Measurements from ENCODE around the gene VPS8.
"Not testable (repeated sequence)": the region's sequence is repeated elsewhere in the genome, so short reads cannot be mapped to it uniquely, and the experiment has no call there.

VPS8 gene

DNA sequence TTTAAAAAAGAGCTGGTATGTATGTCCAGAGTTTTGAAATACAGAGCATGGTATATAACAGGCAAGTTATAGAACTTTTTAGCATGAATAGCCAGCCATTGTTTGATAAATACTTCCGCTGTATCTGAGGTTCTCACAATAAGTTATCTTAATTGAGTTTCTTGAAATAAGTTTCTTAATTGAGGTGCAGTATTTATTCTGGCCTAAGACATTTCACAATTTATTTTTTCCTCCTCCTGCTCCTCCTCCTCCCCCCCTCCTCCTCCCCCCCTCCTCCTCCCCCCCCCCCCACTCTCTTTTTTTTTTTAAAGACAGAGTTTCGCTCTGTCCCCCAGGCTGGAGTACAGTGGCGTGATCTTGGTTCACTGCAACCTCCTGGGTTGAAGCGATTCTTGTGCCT lies 83.4 kb downstream of the VPS8 start:
- in situ Hi-C loops (cut with MboI; ENCODE audit: low pct_unique_long_range_greater_than_20kb, low sequenced_read_pairs) = loop anchor here (25.0 kb wide), 1 partner anchor 292 kb away; no protein-coding TSS in a partner anchor
- no peak for DNase-seq

DNA sequence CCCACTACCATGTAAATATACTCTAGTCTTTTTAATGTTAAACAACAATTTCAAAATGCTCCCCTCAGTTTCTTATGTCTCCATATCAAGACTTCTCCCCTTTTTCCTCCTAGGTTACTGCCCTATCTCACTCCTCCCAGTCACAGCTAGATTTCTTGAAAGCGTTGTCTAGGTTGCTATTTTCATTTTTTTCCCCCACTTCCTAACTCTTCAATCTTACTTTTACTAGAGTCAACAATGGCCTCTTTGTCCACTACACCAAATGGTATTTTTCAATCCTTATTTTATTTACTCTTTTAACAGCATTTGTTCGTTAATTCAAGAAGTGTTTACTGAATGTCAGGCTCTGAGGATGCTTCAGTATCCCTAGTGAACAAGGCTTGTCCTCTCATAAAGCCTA lies 84.4 kb downstream of the VPS8 start:
- DNase-seq = no peak
- in situ Hi-C loops (cut with MboI; ENCODE audit: low pct_unique_long_range_greater_than_20kb, low sequenced_read_pairs) = loop anchor here (25.0 kb wide), 1 partner anchor 291 kb away; no protein-coding TSS in a partner anchor

DNA sequence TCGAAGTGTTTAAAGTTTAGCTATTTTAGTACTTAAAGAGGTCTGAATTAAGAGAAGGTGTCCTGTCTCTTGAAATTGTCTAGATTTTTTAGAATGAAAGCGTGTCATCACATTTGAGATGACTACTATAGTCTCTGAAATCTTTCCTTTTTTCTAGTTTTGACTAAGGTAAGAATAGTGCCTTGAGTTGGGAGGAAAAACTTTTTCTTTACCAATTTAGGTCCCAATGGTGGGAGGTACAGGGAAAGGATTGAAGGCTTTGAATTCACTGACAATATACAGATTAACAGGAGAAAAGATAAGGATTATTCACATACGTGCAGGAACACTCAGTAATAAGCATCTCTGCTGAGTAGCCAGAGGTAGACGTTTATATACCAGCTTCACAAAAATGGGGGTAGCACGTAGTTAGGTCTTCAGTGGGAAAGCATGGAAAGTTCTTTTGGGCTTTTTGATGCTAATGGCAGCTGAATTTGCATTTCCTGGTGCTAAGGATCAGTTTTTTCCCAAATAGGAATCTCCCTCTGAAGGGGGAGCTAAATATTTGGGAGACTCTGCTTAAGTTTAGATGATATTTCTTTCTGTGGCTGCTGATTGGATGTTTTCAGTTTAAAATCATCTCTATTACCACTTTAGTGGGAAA lies 88.1 kb downstream of the VPS8 start:
- in situ Hi-C loops (cut with MboI; ENCODE audit: low pct_unique_long_range_greater_than_20kb, low sequenced_read_pairs) = loop anchor here (25.0 kb wide), 1 partner anchor 287 kb away; no protein-coding TSS in a partner anchor
- no peak for DNase-seq

DNA sequence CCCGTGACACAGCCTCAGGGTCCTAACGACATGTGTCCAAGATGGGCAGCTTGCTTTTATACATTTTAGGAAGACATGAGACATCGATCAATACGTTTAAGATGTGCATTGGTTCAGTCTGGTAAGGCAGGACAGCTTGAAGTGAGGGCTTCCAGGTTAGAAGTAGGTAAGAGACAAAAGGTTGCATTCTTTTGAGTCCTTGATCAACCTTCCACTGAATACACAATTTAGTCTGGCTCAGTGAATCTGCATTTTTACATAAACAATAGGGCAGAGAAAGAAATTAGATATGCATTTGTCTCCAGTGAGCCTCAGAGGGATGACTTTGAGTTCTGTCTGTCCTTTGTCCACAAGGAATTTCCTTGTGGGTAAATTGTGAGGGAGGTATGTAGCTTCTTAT lies 95.1 kb downstream of the VPS8 start:
- DNase-seq; in situ Hi-C loops (cut with MboI; ENCODE audit: low pct_unique_long_range_greater_than_20kb, low sequenced_read_pairs): not testable (repeated sequence)

DNA sequence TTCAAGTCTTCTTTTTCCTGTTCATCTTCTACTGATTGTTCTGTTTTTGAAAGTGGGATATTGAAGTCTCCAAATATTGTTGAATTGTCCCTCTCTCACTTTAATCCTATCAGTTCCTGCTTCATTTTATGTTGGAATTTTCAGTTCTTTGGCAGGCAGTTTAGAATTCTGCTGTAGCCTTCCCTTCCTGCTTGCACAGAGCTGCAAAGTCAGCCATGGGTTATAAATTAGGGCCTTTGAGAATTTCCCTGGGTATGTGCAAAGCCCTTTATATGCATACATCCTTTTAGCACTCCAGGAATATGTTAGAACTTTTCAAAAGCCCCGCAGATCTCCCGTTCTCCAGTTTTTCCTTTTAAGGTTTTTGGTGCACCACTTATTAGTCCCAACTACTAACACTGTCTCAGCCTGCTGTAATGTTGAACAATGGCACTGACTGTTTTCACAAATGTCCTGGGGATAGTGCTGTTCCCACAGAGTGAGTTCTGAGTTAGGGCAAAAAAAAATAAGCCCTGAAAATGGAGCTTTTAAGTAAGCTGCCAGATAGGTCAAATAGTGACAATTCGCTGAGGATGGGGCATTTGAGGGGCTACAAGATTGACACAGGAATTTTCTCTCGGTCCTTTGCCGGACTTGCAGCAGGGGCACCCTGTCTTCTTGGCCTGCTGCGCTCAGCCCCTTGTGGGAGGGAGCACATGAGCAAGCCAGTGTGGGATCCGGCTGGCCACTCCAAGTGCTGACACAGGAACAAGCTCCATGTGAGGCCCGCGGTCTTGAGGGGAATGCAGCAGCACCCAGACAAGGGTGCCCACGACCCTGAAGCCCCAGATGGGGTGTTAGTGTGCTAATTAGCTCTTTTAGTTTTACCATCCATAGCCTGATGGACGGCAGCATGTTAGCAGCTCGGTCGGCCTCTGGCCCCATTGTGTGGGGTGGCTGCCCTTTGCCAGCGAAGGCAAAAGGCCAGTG lies 96.0 kb downstream of the VPS8 start:
- in situ Hi-C loops (cut with MboI; ENCODE audit: low pct_unique_long_range_greater_than_20kb, low sequenced_read_pairs) = no loop called here
- no peak for DNase-seq

DNA sequence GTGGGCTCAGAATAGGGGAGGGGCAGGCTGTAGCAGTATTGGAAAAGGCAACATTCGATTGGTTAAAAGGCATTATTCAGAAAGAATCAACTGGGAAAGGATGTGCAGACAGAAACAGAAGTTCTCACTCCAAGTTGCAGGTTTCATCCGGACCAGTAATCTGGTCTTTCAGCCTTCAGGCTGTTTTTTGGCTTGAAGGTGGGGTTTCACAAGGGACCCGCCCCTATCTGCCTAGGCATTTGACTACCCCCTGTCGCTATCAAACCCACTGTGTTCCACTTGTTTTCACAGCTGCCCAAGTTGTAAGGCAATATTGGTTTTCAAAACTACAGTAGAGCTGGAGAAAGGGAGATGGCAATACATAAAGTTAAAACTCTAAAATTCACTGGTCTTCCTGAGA lies 96.9 kb downstream of the VPS8 start:
- in situ Hi-C loops (cut with MboI; ENCODE audit: low pct_unique_long_range_greater_than_20kb, low sequenced_read_pairs) = no loop called here
- no peak for DNase-seq

DNA sequence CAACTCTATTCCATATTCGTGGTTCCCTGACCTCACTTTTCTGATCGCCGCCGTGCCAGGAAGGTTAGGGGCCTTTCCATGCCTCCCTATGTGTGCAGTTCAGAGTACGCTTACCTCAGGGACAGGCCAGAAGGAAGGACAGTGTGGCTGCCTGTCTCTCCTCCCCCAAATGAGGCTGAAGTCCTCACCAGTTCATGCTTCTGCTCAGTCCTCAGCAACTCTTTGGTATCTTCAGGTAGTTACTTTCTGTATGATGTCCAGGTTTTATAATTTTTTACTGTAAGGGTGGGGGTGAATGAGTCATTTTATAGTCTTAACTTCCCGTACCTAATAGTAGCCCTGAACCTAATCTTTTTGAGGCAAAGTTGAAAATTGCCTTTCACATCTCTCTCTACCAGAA lies 98.7 kb downstream of the VPS8 start:
- in situ Hi-C loops (cut with MboI; ENCODE audit: low pct_unique_long_range_greater_than_20kb, low sequenced_read_pairs) = no loop called here
- DNase-seq = no peak

DNA sequence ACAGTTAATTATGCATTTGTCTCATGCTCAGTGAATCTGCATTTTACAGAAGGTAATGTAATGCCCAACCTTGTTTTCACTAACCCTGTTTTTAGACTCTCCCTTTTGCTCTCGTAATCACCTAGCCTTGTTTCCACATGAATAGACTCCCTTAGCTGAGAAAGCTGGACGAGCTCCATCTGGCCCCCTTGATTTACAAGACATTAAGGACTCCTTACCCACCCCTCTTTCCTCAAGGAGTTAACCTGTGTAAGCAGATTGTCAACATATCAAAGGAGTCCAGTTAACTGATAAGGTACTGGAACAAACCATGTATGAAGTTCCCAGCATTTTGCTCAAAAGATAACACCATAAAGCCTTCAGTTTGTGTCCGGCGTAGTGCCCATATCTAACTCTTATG lies 99.6 kb downstream of the VPS8 start:
- in situ Hi-C loops (cut with MboI; ENCODE audit: low pct_unique_long_range_greater_than_20kb, low sequenced_read_pairs) = no loop called here
- DNase-seq = no peak

DNA sequence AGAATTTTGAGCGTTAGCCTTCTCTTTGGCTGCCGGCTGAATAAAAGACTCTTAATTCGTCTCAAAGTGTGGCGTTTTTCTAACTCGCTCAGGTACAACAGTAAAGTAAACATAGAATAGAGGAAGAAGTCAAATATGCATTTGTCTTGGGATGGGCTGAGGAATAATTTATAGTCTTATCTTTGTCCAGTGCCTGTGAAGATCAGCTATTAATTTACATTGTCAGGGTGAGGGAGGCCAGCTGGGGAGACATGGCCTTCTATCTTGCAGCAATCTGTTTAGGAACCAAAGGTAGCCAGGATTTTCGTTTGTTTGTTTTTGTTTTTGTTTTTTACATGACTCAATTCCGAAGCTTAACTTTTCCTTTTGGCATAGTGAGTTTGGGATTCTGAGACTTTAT lies 100.2 kb downstream of the VPS8 start:
- DNase-seq = no peak
- in situ Hi-C loops (cut with MboI; ENCODE audit: low pct_unique_long_range_greater_than_20kb, low sequenced_read_pairs) = no loop called here

DNA sequence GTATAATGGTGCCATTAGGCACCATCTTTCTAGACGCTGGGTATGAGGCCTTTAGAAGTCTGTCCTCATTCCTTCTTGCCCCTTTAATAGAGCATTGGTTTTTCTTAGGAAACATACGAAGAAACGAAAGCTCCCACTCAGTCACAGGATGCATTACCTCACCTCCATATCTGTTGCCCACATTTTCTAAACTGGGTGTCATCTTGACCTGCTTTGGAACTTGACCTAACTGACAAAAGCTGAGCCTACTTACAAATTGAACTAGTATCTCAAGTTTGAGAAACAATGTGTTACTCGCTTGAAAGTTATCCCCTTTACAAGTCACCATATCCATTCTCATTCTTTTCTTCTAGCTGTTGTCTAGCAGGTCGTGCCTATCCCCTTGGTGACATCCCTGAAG lies 102.7 kb downstream of the VPS8 start:
- no peak for DNase-seq
- in situ Hi-C loops (cut with MboI; ENCODE audit: low pct_unique_long_range_greater_than_20kb, low sequenced_read_pairs) = no loop called here

DNA sequence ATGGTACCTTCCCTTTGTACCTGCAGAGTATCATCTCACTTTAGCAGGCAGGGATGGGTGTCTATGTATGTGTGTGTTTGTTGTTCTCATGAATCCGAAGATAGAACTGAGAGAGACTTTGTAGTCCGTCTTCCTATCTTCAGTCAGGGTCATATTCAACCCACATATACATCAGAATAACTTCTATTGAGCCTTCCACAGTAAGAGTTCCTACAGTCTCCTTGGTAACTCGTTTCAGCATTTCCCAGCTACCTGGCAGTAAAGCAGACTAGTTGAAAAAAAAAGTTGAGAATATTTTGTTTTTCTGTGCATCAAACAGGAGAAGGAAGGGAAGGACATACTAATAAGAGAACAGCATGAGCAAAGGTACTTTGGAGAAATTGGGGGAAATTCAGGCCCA lies 106.8 kb downstream of the VPS8 start:
- in situ Hi-C loops (cut with MboI; ENCODE audit: low pct_unique_long_range_greater_than_20kb, low sequenced_read_pairs) = no loop called here
- no peak for DNase-seq

DNA sequence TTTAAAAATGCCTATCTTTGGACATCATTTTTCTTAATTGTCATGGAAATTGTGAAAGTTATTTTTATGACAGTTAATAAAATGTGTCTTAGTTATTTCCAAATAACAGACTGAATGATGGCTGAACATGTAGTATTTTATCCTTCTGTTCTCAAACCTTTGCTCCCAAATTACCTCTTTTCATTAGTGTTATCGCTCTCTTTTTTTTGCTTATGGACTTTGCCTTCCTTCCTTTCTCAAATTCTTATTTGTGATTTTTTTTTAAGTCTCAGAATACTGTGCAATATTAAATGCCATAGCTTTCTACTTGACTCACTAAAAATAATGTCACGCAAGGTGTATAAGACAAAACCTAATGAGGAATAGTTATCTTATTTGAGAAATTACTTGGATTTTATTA lies 107.7 kb downstream of the VPS8 start:
- in situ Hi-C loops (cut with MboI; ENCODE audit: low pct_unique_long_range_greater_than_20kb, low sequenced_read_pairs) = no loop called here
- DNase-seq = no peak

DNA sequence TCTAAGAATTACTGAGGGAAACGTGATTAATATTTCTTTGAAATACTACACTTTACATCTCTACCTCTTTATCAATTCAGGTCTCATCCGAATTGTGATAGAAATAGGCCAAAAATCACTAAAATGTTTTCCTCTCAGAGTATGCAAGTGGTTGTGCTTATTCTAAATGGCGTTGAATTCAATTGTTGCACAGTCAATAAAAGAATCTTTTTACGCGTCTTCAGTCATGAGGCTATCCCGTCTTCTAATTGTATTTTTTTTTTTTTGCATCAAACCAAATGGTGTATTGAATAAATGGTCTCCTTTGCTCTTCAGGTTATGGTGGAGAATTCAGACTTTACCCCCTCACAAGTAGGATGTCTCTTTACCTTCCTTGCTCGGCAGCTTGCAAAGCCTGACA lies 112.6 kb downstream of the VPS8 start:
- in situ Hi-C loops (cut with MboI; ENCODE audit: low pct_unique_long_range_greater_than_20kb, low sequenced_read_pairs) = no loop called here
- DNase-seq = no peak

DNA sequence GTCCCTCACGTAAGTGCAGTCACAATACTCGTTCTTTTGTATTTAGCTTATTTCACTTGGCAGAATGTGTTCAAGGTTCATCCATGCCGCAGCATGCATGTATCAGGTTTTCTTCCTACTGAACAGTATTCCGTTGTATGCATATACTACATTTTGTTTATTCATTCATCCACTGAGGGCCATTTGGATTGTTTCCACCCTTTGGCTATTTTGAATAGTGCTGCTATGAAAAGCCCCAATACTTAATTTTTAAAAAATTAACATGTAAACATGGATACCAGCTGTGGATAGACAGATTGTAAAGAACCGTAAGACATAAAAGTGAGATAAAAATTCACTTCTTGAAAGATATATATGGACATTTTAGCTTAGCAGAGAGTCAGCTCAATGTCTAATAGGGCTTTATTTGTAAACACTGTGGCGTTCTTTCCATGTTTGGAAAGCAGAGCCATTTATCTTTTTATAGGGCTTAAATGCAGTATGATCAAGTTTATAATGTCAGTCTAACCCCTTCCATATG lies 115.9 kb downstream of the VPS8 start:
- in situ Hi-C loops (cut with MboI; ENCODE audit: low pct_unique_long_range_greater_than_20kb, low sequenced_read_pairs) = no loop called here
- DNase-seq = no peak

DNA sequence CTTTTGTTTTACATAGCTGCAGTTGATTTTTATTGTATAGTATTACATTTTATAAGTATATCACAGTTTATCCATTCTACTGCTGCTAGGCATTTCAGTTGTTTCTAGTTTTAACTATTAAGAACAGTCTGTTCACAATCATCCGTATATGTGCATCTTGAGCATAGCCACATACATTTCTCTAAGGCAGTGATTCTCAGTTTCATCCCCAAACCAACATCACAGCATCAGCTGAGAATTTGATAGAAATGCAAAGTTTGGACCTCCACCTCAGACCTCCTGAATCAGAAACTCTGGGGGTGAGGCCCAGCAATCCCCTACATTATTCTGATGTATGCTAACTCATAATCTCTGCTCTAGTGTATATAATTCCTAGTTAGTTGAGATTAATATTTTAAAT lies 120.8 kb downstream of the VPS8 start:
- no peak for DNase-seq
- in situ Hi-C loops (cut with MboI; ENCODE audit: low pct_unique_long_range_greater_than_20kb, low sequenced_read_pairs) = no loop called here

DNA sequence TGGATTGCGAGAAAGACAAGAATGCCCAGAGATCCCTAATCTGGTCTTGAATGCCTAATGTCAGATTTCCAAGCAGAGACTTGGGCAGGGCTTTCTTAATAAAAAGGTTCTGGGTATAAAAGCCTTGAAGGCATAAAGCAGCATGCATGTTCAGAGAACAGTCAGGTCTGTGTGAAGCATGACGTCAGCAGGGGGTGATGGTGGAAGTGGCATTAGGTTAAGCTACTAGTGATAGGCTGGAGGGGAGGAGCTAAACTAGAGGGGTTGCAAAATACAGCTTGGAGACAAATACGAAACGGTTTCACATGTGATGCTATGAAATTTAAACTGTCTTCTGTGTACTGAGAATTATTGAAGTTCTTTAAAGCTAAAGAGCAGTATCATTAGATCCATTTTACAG lies 125.6 kb downstream of the VPS8 start:
- DNase-seq = no peak

DNA sequence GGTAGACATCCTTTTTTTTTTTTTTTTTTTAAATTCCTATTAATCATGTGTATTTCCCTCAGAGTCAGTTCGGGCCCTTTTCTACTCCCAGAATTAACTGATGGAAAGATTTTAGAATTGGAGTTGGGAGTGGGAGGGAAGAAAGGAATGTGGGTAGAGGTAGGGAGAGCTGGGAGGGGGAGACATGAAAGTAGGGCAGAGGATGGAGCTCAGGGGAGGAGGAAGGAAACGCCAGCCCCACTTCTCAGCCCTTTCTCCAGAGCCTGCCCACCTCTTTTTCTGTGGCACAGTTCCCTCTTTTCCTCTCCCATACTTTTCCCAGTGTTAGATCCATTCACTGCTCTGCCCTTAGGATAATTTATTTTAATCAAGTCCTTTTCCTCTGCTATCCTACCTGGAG lies 129.4 kb downstream of the VPS8 start:
- in situ Hi-C loops (cut with MboI; ENCODE audit: low pct_unique_long_range_greater_than_20kb, low sequenced_read_pairs) = no loop called here

More for the DNA sequence above, 125.6 kb downstream of the VPS8 start:
- in situ Hi-C loops (cut with MboI; ENCODE audit: low pct_unique_long_range_greater_than_20kb, low sequenced_read_pairs) = no loop called here

DNA sequence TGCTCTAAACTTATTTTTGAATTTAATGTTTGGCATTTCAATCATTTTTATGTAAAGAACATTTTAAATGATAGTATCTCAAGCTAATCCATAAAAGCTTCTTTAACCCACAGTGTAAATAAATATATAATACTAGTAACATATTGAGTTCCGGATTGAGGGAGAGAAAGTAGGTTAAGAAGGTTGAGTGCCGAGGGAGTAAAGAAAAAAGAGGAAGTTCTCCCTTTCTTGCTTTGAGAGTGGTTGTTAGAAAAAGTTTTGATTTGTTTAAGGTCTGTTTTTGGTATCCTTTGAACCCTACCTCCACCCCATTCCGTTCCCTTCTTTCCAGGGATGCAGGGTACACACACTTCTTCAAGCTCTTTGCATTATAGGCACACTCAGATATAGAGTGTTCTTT lies 130.8 kb downstream of the VPS8 start:
- in situ Hi-C loops (cut with MboI; ENCODE audit: low pct_unique_long_range_greater_than_20kb, low sequenced_read_pairs) = no loop called here
- DNase-seq = no peak

More for the DNA sequence above, 129.4 kb downstream of the VPS8 start:
- no peak for DNase-seq

DNA sequence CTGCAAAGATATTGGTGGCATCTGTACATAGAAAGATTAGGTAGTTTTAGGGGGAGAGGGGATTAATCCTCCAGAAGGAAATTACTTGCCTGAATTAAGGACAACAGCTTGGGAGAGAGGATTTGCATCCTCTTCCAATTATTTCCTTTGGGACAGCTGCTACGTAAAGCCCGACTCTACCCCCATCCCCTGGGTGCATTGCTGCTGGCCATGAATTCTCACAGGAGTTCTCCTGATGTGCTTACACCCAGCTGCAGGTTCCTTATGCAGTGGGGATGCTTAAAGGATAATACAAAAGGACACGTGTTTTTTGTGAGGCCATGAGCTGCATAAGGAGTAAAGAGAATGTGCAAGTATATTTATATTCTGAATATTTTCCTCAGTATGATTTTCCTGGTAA lies 132.3 kb downstream of the VPS8 start:
- in situ Hi-C loops (cut with MboI; ENCODE audit: low pct_unique_long_range_greater_than_20kb, low sequenced_read_pairs) = no loop called here
- DNase-seq = no peak

Measured in KBM-7 (cell line).